ENCODE data around the gene ZNF543. TPM values are rescaled to one million over a fixed set of nuclear protein-coding genes. Genes with fewer than 3 reads are reported as not detected.

Gene ZNF543
- total RNA-seq, 1 donor from 2014 or later: 16.1 TPM

DNA sequence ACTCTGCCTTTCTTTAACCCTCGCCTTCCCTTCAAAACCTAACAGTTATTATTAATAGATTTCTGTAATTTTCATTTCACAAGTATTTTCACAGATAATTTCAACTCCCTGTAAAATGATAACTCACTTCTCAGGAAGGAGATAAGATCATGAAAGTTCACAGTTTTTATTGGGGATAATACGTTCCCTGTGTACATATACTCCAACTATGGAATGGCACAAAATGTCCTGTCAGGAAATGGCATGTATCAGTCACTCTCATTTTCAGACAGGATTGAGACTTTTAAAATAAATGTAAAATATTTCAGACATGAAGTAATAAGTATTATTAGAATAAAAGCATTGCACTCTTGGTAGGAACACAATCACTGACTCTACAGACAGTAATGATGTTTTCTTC, 42.1 kb downstream of the ZNF543 start:
- intact Hi-C loops (cut with micrococcal nuclease): loop anchor here (2.0 to 10.0 kb wide), 2 partner anchors 72 to 168 kb away; partner anchors contain the start of genes ZNF264 and ZNF749

DNA sequence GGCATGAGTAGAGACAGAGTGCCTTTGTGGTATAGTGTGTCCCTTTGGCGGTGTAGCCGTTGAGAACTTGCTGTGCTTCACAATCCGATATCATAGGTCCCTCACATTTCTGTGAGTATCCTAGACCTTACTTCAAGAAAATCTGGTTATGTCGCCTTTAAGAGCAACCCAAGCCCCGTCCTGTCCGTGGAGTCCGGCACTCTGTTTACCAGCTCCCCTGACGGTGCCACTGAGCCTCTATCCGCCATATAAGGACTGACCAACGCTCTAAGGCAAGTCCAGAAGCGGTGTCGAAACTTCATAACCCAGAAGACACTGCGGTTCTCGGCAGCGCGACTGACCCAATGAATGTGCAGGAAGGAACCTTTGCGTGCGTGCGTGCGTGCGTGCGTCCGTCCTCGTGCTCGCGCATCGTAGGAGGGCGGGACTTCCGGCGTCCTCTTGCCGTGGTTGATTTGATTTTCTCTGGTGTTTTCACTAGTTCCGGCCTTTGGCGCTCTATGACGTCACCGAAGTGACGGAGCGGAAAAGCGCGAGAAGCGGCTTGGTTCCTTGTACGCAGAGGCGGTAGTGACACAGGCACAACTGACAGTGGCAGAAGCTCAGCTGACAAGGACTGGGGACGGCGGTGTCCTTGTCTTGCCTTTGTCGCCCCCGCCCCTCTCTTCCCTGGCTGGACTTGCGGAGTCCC, 42.9 kb downstream of the ZNF543 start, which contains the start of the genes TRAPPC2B and ZNF547:
Gene TRAPPC2B, plus strand, starts transcription at position 555 of the 691 bp plus-strand sequence. CDS start 1,283 bp downstream, outside the sequence.
Gene ZNF547, plus strand, starts transcription at position 555 of the 691 bp plus-strand sequence. CDS start 5,005 bp downstream, outside the sequence.
- peak within 1 kb of the TSS; percentile 92 for H3K4me3 Mint-ChIP-seq
- H3K36me3 Mint-ChIP-seq (ENCODE audit: low read depth): peaks cover 37% of the 10 kb centered on the region
- H3K9me3 Mint-ChIP-seq: peaks cover 5% of the 10 kb centered on the region
- DNase-seq (peak; percentile 99), ATAC-seq (ENCODE audit: low read depth) (peak; percentile 94)
- POLR2A ChIA-PET: interaction anchor here (0.6 to 1.9 kb wide), 9 partner anchors 11 to 216 kb away, joined by 3 to 22 read pairs (median 4); partner anchors contain the start of genes ZNF304, ZNF416, ZNF543 and ZNF548
- peak within 1 kb of the TSS; percentile 95 for H3K27ac Mint-ChIP-seq
- TF ChIP-seq, protein P1, sequence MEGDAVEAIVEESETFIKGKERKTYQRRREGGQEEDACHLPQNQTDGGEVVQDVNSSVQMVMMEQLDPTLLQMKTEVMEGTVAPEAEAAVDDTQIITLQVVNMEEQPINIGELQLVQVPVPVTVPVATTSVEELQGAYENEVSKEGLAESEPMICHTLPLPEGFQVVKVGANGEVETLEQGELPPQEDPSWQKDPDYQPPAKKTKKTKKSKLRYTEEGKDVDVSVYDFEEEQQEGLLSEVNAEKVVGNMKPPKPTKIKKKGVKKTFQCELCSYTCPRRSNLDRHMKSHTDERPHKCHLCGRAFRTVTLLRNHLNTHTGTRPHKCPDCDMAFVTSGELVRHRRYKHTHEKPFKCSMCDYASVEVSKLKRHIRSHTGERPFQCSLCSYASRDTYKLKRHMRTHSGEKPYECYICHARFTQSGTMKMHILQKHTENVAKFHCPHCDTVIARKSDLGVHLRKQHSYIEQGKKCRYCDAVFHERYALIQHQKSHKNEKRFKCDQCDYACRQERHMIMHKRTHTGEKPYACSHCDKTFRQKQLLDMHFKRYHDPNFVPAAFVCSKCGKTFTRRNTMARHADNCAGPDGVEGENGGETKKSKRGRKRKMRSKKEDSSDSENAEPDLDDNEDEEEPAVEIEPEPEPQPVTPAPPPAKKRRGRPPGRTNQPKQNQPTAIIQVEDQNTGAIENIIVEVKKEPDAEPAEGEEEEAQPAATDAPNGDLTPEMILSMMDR (IDR thresholded peaks at IDR 0.05): no peak
- intact Hi-C loops (cut with micrococcal nuclease): loop anchor here (1.0 to 10.0 kb wide), 12 partner anchors 12 to 820 kb away; partner anchors contain the start of genes ZNF17, ZNF264, ZNF274 and ZNF304
- H3K27me3 Mint-ChIP-seq: no peaks in the 10 kb centered on the region
- peaks cover 17% of the 10 kb centered on the region for H3K4me1 Mint-ChIP-seq
- CTCF ChIA-PET: no interaction called here

More for the DNA sequence above, 42.1 kb downstream of the ZNF543 start:
- no peak for ATAC-seq (ENCODE audit: low read depth)
- no peak for DNase-seq
- POLR2A ChIA-PET: interaction anchor here (0.6 to 1.9 kb wide), 7 partner anchors 12 to 856 kb away, joined by 3 to 22 read pairs (median 6); partner anchors contain the start of genes ZNF304, ZNF416, ZNF548 and ZNF805
- Mint-ChIP-seq H3K27ac (peak overlapping the region; percentile 95), H3K4me3 (peak overlapping the region; percentile 92), H3K4me1 (peaks cover 17% of the 10 kb centered on the region), H3K36me3 (ENCODE audit: low read depth) (peaks cover 43% of the 10 kb centered on the region), H3K9me3 (peaks cover 8% of the 10 kb centered on the region), H3K27me3 (no peaks in the 10 kb centered on the region)
- CTCF ChIA-PET: no interaction called here
- TF ChIP-seq, protein P1 (IDR thresholded peaks at IDR 0.05): no peak

- intact Hi-C loops (cut with micrococcal nuclease): loop anchor here (1.0 to 10.0 kb wide), 12 partner anchors 12 to 820 kb away; partner anchors contain the start of genes ZNF17, ZNF264, ZNF274 and ZNF304
- Mint-ChIP-seq H3K36me3 (ENCODE audit: low read depth) (peaks cover 34% of the 10 kb centered on the region), H3K4me3 (peak overlapping the region; percentile 92)
Observed at GRCh38 chr19:57363688-57364181, 43.5 kb downstream of the ZNF543 start.

DNA sequence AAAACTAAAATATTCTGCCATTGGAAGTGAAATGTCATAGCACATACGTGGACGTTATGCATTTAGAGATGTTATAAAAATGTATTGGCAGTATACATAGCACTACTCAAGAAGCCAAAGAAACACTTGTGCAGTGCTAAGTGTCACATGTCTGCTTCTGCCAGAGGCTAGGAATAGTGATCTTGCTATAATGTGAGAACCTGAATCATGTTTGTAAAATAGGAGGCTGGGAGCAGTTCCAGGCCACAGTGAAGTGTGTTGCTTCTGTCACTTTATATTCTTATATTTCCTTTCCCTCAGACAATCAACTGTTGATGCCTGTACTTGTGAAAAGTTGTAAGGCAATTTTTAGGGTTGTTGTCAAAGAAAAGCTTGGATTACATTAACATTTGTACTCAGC, 46.5 kb downstream of the ZNF543 start:
- Mint-ChIP-seq H3K4me3 (no peak overlapping the region), H3K27me3 (no peaks in the 10 kb centered on the region), H3K9me3 (no peaks in the 10 kb centered on the region), H3K27ac (no peak overlapping the region), H3K4me1 (peaks cover 17% of the 10 kb centered on the region), H3K36me3 (ENCODE audit: low read depth) (peaks cover 43% of the 10 kb centered on the region)
- intact Hi-C loops (cut with micrococcal nuclease): loop anchor here (10.0 kb wide), 1 partner anchor 172 kb away; the partner anchor contains the start of gene ZNF264
- POLR2A ChIA-PET: interaction anchor here (0.5 kb wide), 1 partner anchor 16 kb away, joined by 3 read pairs; no protein-coding TSS in a partner anchor
- CTCF ChIA-PET: no interaction called here
- ATAC-seq (ENCODE audit: low read depth): no peak
- TF ChIP-seq, protein P1 (IDR thresholded peaks at IDR 0.05): no peak
- no peak for DNase-seq

More at GRCh38 chr19:57363688-57364181, 43.5 kb downstream of the ZNF543 start:
- Mint-ChIP-seq H3K27me3 (no peaks in the 10 kb centered on the region), H3K4me1 (peaks cover 17% of the 10 kb centered on the region), H3K27ac (peak overlapping the region; percentile 95), H3K9me3 (peaks cover 5% of the 10 kb centered on the region)
- TF ChIP-seq, protein P1 (IDR thresholded peaks at IDR 0.05): no peak
- POLR2A ChIA-PET: interaction anchor here (0.9 to 1.9 kb wide), 7 partner anchors 11 to 215 kb away, joined by 3 to 22 read pairs (median 4); partner anchors contain the start of genes ZNF304, ZNF416, ZNF543 and ZNF548
- CTCF ChIA-PET: no interaction called here
- ATAC-seq (ENCODE audit: low read depth) (no peak), DNase-seq (no peak)

All from activated B cell treated with CpG ODN at 0.5 μM for 24 hours (primary cell).